ENCODE measurements around the gene EGFL7. TPM values are rescaled to one million over a fixed set of nuclear protein-coding genes. Genes with fewer than 3 reads are reported as not detected.

EGFL7 gene
- total and polyA plus RNA-seq, 2 of the 13 experiments (the other 11 are each of a cell fraction or from before 2014, with no cell fraction given), result 0.20 to 5.1 TPM

- TF ChIP-seq SRSF9 (IDR thresholded peaks at IDR 0.05; ENCODE audit: borderline replicate concordance, insufficient read depth, low read depth, low read length, poor library complexity, severe bottlenecking) (no peak), ZNF17 (CRISPR knock-in tag; IDR thresholded peaks at IDR 0.05) (no peak), AFF4 (CRISPR knock-in tag; IDR thresholded peaks at IDR 0.05) (no peak), ZBTB25 (CRISPR knock-in tag; IDR thresholded peaks at IDR 0.05) (peak; percentile 2; the same call in 1 of the 2 replicates), MTA1 (CRISPR knock-in tag; IDR thresholded peaks at IDR 0.05; ENCODE audit: borderline replicate concordance) (peak; percentile 99), HMG20B (CRISPR knock-in tag; conservative IDR thresholded peaks at IDR 0.05) (no peak), TCF7L2 (IDR thresholded peaks at IDR 0.05; ENCODE audit: low read depth, low read length) (no peak), ZNF788 (CRISPR knock-in tag; IDR thresholded peaks at IDR 0.05; ENCODE audit: borderline replicate concordance) (peak; percentile 91; the same call in 1 of the 2 replicates), ZNF563 (CRISPR knock-in tag; IDR thresholded peaks at IDR 0.05) (peak; percentile 68; the same call in 1 of the 2 replicates), ZNF639 (CRISPR knock-in tag; conservative IDR thresholded peaks at IDR 0.05) (no peak), ZFP41 (CRISPR knock-in tag; IDR thresholded peaks at IDR 0.05; ENCODE audit: borderline replicate concordance) (no peak; the same call in 1 of the 2 replicates), CSRNP1 (CRISPR knock-in tag; IDR thresholded peaks at IDR 0.05) (no peak), ZNF350 (CRISPR knock-in tag; IDR thresholded peaks at IDR 0.05; ENCODE audit: borderline replicate concordance, low read depth) (peak; percentile 42; the same call in 1 of the 2 replicates), CHD2 (IDR thresholded peaks at IDR 0.05; ENCODE audit: low read depth, low read length) (no peak), ZUFSP (CRISPR knock-in tag; IDR thresholded peaks at IDR 0.05; ENCODE audit: borderline replicate concordance) (no peak), ZNF326 (CRISPR knock-in tag; IDR thresholded peaks at IDR 0.05; ENCODE audit: borderline replicate concordance) (no peak), ZNF562 (CRISPR knock-in tag; IDR thresholded peaks at IDR 0.05; ENCODE audit: borderline replicate concordance) (no peak), NRL (CRISPR knock-in tag; IDR thresholded peaks at IDR 0.05; ENCODE audit: borderline replicate concordance) (no peak), ZNF232 (CRISPR knock-in tag; IDR thresholded peaks at IDR 0.05; ENCODE audit: borderline replicate concordance) (no peak)
Observed at GRCh38 chr9:136693490-136694162, 30.9 kb downstream of the EGFL7 start (continued).

Measured in HepG2 (cell line).